ENCODE measurements around the gene HSD17B2.
"Not testable (repeated sequence)": the region's sequence is repeated elsewhere in the genome, so short reads cannot be mapped to it uniquely, and the experiment has no call there.

- TF ChIP-seq, protein P1, sequence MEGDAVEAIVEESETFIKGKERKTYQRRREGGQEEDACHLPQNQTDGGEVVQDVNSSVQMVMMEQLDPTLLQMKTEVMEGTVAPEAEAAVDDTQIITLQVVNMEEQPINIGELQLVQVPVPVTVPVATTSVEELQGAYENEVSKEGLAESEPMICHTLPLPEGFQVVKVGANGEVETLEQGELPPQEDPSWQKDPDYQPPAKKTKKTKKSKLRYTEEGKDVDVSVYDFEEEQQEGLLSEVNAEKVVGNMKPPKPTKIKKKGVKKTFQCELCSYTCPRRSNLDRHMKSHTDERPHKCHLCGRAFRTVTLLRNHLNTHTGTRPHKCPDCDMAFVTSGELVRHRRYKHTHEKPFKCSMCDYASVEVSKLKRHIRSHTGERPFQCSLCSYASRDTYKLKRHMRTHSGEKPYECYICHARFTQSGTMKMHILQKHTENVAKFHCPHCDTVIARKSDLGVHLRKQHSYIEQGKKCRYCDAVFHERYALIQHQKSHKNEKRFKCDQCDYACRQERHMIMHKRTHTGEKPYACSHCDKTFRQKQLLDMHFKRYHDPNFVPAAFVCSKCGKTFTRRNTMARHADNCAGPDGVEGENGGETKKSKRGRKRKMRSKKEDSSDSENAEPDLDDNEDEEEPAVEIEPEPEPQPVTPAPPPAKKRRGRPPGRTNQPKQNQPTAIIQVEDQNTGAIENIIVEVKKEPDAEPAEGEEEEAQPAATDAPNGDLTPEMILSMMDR (IDR thresholded peaks at IDR 0.05): not testable (repeated sequence)
- not testable (repeated sequence) for TF ChIP-seq POLR2A (IDR thresholded peaks at IDR 0.05)
Measured at GRCh38 chr16:82009789-82010188, 25.3 kb upstream of the HSD17B2 start.
